Calu3 (cell line): Measurements from ENCODE around the gene KIF20A. TPM values are rescaled to one million over a fixed set of nuclear protein-coding genes. Genes with fewer than 3 reads are reported as not detected.
"Not testable (repeated sequence)": the region's sequence is repeated elsewhere in the genome, so short reads cannot be mapped to it uniquely, and the experiment has no call there.

Source experiments
- BruUV-seq: library from RNA; stranded (reverse); fragments of 400-500 nt; replicated peaks from 2 replicates; lab custom pipeline; 2021; lab: Mats Ljungman, UMichigan
- CTCF ChIA-PET: fragments of 300-600 bp; sonication (Branson Sonifier 250); formaldehyde crosslinking; loops from one replicate; lab custom pipeline; 2022; ENCODE audit warnings: antibody characterized with exemption; lab: Charles Lee
- DNase-seq: peaks from one replicate; pipeline ENCODE4 v3.0.0; 2022
- H3K27ac Mint-ChIP-seq: one replicate; pipeline ENCODE4 v1.8.0; 2022; ENCODE audit warnings: mixed read lengths; ENCODE audit not compliant: unreplicated experiment
- H3K27me3 Mint-ChIP-seq: one replicate; pipeline ENCODE4 v1.8.0; 2022; ENCODE audit warnings: mixed read lengths; ENCODE audit not compliant: unreplicated experiment
- H3K36me3 Mint-ChIP-seq: one replicate; pipeline ENCODE4 v1.8.0; 2022; ENCODE audit warnings: mild to moderate bottlenecking, moderate library complexity, mixed read lengths; ENCODE audit not compliant: insufficient read depth, unreplicated experiment
- H3K4me1 Mint-ChIP-seq: one replicate; pipeline ENCODE4 v1.8.0; 2022; ENCODE audit warnings: mild to moderate bottlenecking, low read depth, mixed read lengths; ENCODE audit not compliant: unreplicated experiment
- H3K4me3 Mint-ChIP-seq: one replicate; pipeline ENCODE4 v1.8.0; 2022; ENCODE audit warnings: mild to moderate bottlenecking, low read depth, moderate library complexity, mixed read lengths; ENCODE audit not compliant: unreplicated experiment
- H3K9me3 Mint-ChIP-seq: one replicate; pipeline ENCODE4 v1.8.0; 2022; ENCODE audit warnings: low read depth, mixed read lengths; ENCODE audit not compliant: unreplicated experiment
- intact Hi-C: fragments of 100-400 bp; cut with micrococcal nuclease; formaldehyde crosslinking; loops from one replicate; pipeline ENCODE4 v1.10.0; 2022; ENCODE audit not compliant: unreplicated experiment
- total RNA-seq: library from RNA; stranded (reverse); gene quantifications from 2 replicates; pipeline ENCODE4 v1.2.3, GENCODE V29; 2022
- TF ChIP-seq, protein P1 (sequence below): fragments of 200-600 bp; IDR thresholded peaks from one replicate; pipeline ENCODE4 v1.8.0; 2022; ENCODE audit warnings: antibody characterized with exemption; ENCODE audit not compliant: unreplicated experiment

Gene KIF20A
- total RNA-seq, 1 experiment from 2014 or later = 68.9 TPM

DNA sequence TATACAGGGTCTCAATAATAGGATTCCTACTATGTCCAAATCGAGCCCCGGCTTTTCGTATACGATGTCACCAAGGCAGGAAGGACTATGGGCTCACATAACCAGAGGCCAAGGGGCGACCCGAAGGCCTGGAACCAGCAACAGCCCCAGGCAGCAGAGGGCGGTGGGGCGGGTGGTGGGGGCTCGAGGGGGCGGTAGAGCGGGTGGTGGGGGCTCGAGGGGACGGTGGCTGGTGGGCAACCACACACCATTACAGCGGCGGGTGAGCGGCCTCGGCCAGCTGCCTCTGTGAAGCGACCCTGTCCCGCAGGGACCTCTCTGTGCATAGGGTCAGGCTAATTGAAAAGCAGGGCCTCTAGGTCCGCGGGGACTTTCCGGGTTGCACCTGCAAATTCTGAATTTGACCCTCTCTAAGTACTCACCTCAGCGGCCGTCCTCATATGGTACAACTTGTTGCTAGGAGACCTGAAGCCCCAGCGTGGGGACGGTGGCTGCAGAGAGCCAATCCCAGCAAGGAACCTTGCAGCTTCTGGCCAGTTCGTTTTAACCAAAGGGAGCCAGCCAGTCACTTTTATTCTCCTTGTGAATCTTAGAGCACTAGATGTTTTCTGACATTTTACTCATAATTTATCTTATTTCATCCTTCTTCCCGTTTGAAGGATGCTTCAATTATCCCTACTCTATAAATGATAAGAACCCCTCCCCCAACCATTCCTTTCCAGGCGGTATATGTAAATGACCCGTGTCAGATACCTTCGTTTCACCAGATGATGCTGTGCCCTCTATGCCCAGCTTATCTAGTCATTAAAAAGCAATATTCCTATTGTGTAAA, 39.7 kb upstream of the KIF20A start, which contains the start of gene NME5:
Gene NME5, minus strand, starts transcription at position 480 of the 832 bp plus-strand sequence. CDS start 648 bp downstream, outside the sequence.
- no peaks in the 10 kb centered on the region for H3K27me3 Mint-ChIP-seq
- H3K4me3 Mint-ChIP-seq = peak within 1 kb of the TSS; percentile 70
- TF ChIP-seq, protein P1, sequence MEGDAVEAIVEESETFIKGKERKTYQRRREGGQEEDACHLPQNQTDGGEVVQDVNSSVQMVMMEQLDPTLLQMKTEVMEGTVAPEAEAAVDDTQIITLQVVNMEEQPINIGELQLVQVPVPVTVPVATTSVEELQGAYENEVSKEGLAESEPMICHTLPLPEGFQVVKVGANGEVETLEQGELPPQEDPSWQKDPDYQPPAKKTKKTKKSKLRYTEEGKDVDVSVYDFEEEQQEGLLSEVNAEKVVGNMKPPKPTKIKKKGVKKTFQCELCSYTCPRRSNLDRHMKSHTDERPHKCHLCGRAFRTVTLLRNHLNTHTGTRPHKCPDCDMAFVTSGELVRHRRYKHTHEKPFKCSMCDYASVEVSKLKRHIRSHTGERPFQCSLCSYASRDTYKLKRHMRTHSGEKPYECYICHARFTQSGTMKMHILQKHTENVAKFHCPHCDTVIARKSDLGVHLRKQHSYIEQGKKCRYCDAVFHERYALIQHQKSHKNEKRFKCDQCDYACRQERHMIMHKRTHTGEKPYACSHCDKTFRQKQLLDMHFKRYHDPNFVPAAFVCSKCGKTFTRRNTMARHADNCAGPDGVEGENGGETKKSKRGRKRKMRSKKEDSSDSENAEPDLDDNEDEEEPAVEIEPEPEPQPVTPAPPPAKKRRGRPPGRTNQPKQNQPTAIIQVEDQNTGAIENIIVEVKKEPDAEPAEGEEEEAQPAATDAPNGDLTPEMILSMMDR = no peak
- no peaks in the 10 kb centered on the region for H3K36me3 Mint-ChIP-seq
- CTCF ChIA-PET = no interaction called here
- no peaks in the 10 kb centered on the region for H3K4me1 Mint-ChIP-seq
- DNase-seq = peak; percentile 76
- intact Hi-C loops = loop anchor here (10.0 kb wide), 1 partner anchor 504 kb away; no protein-coding TSS in a partner anchor
- no peaks in the 10 kb centered on the region for H3K9me3 Mint-ChIP-seq
- no TSS peak for BruUV-seq
- no peak within 1 kb of the TSS for H3K27ac Mint-ChIP-seq

GRCh38 chr5:138139781-138140090, 39.2 kb upstream of the KIF20A start:
- BruUV-seq = no TSS peak
- no peaks in the 10 kb centered on the region for H3K27me3 Mint-ChIP-seq
- no peaks in the 10 kb centered on the region for H3K4me1 Mint-ChIP-seq
- H3K27ac Mint-ChIP-seq = no peak overlapping the region
- DNase-seq = no peak
- no peaks in the 10 kb centered on the region for H3K9me3 Mint-ChIP-seq
- TF ChIP-seq, protein P1 = no peak
- CTCF ChIA-PET = no interaction called here
- H3K4me3 Mint-ChIP-seq = peak overlapping the region; percentile 70
- intact Hi-C loops = loop anchor here (10.0 kb wide), 1 partner anchor 505 kb away; no protein-coding TSS in a partner anchor
- no peaks in the 10 kb centered on the region for H3K36me3 Mint-ChIP-seq

GRCh38 chr5:138140268-138140667, 38.6 kb upstream of the KIF20A start:
- no peak overlapping the region for H3K27ac Mint-ChIP-seq
- TF ChIP-seq, protein P1 = no peak
- no peak for DNase-seq
- no peaks in the 10 kb centered on the region for H3K9me3 Mint-ChIP-seq
- no TSS peak for BruUV-seq
- no peaks in the 10 kb centered on the region for H3K36me3 Mint-ChIP-seq
- CTCF ChIA-PET = no interaction called here
- H3K27me3 Mint-ChIP-seq = no peaks in the 10 kb centered on the region
- H3K4me1 Mint-ChIP-seq = no peaks in the 10 kb centered on the region
- no peak overlapping the region for H3K4me3 Mint-ChIP-seq
- intact Hi-C loops = no loop called here

GRCh38 chr5:138141734-138142133, 37.2 kb upstream of the KIF20A start:
- Mint-ChIP-seq H3K36me3 (no peaks in the 10 kb centered on the region), H3K4me3 (no peak overlapping the region), H3K4me1 (no peaks in the 10 kb centered on the region), H3K27me3 (no peaks in the 10 kb centered on the region), H3K9me3 (no peaks in the 10 kb centered on the region), H3K27ac (no peak overlapping the region)
- CTCF ChIA-PET = interaction anchor here (0.9 kb wide), 1 partner anchor 277 kb away, joined by 3 read pairs; no protein-coding TSS in a partner anchor
- TF ChIP-seq, protein P1 = no peak
- BruUV-seq = no TSS peak
- no peak for DNase-seq
- intact Hi-C loops = no loop called here

DNA sequence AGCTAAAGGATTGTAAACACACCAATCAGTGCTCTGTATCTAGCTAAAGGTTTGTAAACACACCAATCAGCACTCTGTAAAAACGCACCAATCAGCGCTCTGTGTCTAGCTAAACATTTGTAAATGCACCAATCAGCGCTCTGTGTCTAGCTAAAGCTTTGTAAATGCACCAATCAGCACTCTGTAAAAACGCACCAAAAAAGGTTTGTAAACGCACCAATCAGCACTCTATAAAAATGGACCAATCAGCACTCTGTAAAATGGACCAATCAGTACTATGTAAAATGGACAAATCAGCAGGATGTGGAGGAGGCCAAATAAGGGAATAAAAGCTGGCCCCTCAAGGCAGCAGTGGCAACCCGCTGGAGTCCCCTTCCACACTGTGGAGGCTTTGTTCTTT, 35.3 kb upstream of the KIF20A start:
- H3K27ac Mint-ChIP-seq, H3K4me1 Mint-ChIP-seq, H3K9me3 Mint-ChIP-seq, H3K4me3 Mint-ChIP-seq, BruUV-seq, H3K36me3 Mint-ChIP-seq, H3K27me3 Mint-ChIP-seq, DNase-seq, intact Hi-C loops: not testable (repeated sequence)
- CTCF ChIA-PET = interaction anchor here (0.6 kb wide), 1 partner anchor 148 kb away, joined by 4 read pairs; no protein-coding TSS in a partner anchor
